ENCODE measurements around the gene STK36.

Gene STK36

DNA sequence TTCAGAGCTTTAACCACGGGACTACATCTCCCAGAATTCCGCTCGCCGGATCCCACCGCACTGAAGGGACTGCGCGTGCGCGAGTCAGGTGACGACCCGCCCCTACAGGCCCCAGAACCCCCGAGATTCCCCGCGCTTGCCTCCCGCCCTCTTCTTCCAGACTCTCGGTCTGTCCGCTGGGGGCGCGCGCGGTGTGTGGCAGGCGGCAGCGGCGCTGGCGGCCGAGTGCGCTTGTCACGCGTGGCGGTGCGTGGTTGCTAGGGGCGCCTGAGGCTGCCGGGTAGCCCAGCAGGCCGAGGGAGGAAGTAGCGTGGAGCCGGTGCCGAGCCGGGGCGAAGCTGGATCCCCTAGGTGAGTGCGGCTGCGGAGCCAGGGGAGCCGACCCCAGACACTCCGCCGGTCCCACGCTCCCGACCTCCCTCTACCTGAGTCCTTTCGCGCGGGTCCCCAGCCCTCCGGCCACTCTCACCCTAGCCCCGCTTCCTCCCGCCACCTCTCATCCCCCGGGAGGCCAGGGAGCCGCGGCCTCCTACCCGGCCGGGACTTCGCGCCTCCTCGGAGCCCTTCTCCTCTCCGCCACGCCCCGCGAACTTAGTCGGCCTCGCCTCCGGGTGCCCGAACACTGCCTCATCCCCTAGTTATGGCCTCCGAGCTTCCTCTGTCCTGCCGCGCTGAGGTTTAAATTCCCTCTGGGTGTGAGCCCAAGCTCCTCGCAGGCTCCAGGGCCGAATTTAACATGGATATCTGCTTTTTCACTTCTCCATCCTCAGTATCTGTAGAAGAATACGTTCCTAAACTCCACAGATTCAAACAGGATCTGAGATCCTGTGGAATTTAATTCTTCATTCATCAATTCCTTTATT is 39.0 kb downstream of the STK36 start, which contains the start of gene TTLL4:
TTLL4 (plus strand) TSS at position 149 of the 863 bp plus-strand sequence. CDS start 26,842 bp downstream, outside the sequence.
- TF ChIP-seq SNAI2 (CRISPR knock-in tag; IDR thresholded peaks at IDR 0.05), result no peak
- TF ChIP-seq ZFP3 (CRISPR knock-in tag; IDR thresholded peaks at IDR 0.05), result peak; percentile 81
- ATAC-seq, result peak; percentile 97

DNA sequence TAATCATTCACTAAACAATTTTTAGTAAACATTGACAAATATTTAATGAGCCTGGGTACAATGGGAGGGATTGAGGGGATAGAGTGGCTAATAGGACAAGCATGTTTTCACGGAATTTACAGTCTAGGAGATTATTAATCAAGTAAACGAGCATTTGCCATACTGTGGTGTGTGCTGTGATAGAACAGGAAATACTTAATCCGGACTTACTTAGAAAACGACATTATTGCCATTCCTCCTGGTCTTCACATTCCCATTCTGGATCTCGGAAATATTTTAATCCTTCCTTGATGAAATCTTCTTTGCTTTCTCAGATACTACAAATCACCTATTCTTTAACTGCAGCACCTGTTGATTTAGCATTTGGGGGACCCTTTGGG is 39.7 kb downstream of the STK36 start:
- TF ChIP-seq OSR1 (CRISPR knock-in tag; IDR thresholded peaks at IDR 0.05), result no peak
- no peak for TF ChIP-seq SNAI2 (CRISPR knock-in tag; IDR thresholded peaks at IDR 0.05)
- TF ChIP-seq, protein P1, sequence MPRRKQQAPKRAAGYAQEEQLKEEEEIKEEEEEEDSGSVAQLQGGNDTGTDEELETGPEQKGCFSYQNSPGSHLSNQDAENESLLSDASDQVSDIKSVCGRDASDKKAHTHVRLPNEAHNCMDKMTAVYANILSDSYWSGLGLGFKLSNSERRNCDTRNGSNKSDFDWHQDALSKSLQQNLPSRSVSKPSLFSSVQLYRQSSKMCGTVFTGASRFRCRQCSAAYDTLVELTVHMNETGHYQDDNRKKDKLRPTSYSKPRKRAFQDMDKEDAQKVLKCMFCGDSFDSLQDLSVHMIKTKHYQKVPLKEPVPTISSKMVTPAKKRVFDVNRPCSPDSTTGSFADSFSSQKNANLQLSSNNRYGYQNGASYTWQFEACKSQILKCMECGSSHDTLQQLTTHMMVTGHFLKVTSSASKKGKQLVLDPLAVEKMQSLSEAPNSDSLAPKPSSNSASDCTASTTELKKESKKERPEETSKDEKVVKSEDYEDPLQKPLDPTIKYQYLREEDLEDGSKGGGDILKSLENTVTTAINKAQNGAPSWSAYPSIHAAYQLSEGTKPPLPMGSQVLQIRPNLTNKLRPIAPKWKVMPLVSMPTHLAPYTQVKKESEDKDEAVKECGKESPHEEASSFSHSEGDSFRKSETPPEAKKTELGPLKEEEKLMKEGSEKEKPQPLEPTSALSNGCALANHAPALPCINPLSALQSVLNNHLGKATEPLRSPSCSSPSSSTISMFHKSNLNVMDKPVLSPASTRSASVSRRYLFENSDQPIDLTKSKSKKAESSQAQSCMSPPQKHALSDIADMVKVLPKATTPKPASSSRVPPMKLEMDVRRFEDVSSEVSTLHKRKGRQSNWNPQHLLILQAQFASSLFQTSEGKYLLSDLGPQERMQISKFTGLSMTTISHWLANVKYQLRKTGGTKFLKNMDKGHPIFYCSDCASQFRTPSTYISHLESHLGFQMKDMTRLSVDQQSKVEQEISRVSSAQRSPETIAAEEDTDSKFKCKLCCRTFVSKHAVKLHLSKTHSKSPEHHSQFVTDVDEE (CRISPR knock-in tag; IDR thresholded peaks at IDR 0.05), result no peak
- TF ChIP-seq, protein P2, sequence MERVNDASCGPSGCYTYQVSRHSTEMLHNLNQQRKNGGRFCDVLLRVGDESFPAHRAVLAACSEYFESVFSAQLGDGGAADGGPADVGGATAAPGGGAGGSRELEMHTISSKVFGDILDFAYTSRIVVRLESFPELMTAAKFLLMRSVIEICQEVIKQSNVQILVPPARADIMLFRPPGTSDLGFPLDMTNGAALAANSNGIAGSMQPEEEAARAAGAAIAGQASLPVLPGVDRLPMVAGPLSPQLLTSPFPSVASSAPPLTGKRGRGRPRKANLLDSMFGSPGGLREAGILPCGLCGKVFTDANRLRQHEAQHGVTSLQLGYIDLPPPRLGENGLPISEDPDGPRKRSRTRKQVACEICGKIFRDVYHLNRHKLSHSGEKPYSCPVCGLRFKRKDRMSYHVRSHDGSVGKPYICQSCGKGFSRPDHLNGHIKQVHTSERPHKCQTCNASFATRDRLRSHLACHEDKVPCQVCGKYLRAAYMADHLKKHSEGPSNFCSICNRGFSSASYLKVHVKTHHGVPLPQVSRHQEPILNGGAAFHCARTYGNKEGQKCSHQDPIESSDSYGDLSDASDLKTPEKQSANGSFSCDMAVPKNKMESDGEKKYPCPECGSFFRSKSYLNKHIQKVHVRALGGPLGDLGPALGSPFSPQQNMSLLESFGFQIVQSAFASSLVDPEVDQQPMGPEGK (CRISPR knock-in tag; IDR thresholded peaks at IDR 0.05; ENCODE audit: borderline replicate concordance), result no peak
- no peak for TF ChIP-seq GLIS3 (CRISPR knock-in tag; IDR thresholded peaks at IDR 0.05)
- no peak for TF ChIP-seq CSDC2 (CRISPR knock-in tag; IDR thresholded peaks at IDR 0.05)
- TF ChIP-seq, protein P3, sequence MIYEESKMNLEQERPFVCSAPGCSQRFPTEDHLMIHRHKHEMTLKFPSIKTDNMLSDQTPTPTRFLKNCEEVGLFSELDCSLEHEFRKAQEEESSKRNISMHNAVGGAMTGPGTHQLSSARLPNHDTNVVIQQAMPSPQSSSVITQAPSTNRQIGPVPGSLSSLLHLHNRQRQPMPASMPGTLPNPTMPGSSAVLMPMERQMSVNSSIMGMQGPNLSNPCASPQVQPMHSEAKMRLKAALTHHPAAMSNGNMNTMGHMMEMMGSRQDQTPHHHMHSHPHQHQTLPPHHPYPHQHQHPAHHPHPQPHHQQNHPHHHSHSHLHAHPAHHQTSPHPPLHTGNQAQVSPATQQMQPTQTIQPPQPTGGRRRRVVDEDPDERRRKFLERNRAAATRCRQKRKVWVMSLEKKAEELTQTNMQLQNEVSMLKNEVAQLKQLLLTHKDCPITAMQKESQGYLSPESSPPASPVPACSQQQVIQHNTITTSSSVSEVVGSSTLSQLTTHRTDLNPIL (CRISPR knock-in tag; IDR thresholded peaks at IDR 0.05; ENCODE audit: low read depth), result no peak
- no peak for TF ChIP-seq ZNF70 (CRISPR knock-in tag; IDR thresholded peaks at IDR 0.05)
- TF ChIP-seq ARNTL (CRISPR knock-in tag; IDR thresholded peaks at IDR 0.05; ENCODE audit: borderline replicate concordance, low read depth), result no peak
- no peak for TF ChIP-seq ZNF565 (CRISPR knock-in tag; conservative IDR thresholded peaks at IDR 0.05; ENCODE audit: low read depth)
- no peak for TF ChIP-seq TCF4 (CRISPR knock-in tag; IDR thresholded peaks at IDR 0.05; ENCODE audit: borderline replicate concordance)
- peak; percentile 31 for ATAC-seq

DNA sequence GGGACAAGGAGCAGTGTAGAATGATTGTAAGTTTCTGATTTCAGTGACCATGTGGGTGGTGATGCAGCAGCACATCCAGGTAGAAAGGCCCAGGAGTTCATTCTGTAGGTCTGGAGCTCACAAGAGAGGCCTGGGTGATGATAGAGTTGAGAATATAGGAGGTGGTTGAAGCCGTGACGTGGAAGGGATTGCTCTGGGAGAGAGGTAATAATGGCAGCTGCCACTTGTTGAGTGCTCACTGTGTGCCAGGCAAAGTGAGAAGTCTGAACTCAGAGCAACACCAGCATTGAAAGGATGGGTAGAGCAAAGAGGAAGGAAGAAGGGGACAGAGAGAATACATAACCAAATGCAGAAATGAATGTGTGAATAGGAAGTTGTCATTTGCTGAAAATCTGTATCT is 42.0 kb downstream of the STK36 start:
- TF ChIP-seq ZNF70 (CRISPR knock-in tag; IDR thresholded peaks at IDR 0.05) (no peak), ZFP3 (CRISPR knock-in tag; IDR thresholded peaks at IDR 0.05) (no peak), ZFP30 (CRISPR knock-in tag; IDR thresholded peaks at IDR 0.05) (no peak), ZC3H10 (CRISPR knock-in tag; IDR thresholded peaks at IDR 0.05) (no peak)
- TF ChIP-seq, protein P1 (CRISPR knock-in tag; IDR thresholded peaks at IDR 0.05), result no peak
- no peak for ATAC-seq

DNA sequence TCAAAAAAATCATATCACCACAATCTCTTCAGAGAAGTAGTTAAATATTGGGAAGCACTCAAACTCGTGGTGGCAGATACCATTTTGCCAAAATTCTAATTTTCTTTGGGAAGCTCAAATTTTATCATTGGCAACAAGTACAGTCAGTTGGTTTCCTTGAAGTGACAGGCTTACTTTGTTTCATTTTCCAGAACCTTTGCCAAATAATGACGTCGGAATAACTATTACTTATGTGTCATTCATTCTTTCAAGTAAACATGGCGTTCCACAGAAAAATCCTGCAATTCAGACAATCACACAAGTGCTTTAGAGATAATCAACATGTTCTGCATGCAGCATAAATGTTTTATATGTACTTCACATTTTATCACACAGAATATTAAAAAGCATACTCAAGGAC is 44.2 kb downstream of the STK36 start:
- ATAC-seq, result no peak
- TF ChIP-seq TCF4 (CRISPR knock-in tag; IDR thresholded peaks at IDR 0.05; ENCODE audit: borderline replicate concordance) (no peak), SNAI2 (CRISPR knock-in tag; IDR thresholded peaks at IDR 0.05) (no peak), PPARA (CRISPR knock-in tag; IDR thresholded peaks at IDR 0.05; ENCODE audit: borderline replicate concordance) (no peak), RARB (CRISPR knock-in tag; IDR thresholded peaks at IDR 0.05) (no peak), TOX (CRISPR knock-in tag; IDR thresholded peaks at IDR 0.05; ENCODE audit: borderline replicate concordance) (no peak), ZNF565 (CRISPR knock-in tag; conservative IDR thresholded peaks at IDR 0.05; ENCODE audit: low read depth) (no peak), ESRRG (CRISPR knock-in tag; IDR thresholded peaks at IDR 0.05) (no peak)
- TF ChIP-seq, protein P4, sequence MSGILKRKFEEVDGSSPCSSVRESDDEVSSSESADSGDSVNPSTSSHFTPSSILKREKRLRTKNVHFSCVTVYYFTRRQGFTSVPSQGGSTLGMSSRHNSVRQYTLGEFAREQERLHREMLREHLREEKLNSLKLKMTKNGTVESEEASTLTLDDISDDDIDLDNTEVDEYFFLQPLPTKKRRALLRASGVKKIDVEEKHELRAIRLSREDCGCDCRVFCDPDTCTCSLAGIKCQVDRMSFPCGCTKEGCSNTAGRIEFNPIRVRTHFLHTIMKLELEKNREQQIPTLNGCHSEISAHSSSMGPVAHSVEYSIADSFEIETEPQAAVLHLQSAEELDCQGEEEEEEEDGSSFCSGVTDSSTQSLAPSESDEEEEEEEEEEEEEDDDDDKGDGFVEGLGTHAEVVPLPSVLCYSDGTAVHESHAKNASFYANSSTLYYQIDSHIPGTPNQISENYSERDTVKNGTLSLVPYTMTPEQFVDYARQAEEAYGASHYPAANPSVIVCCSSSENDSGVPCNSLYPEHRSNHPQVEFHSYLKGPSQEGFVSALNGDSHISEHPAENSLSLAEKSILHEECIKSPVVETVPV (CRISPR knock-in tag; IDR thresholded peaks at IDR 0.05), result no peak
- TF ChIP-seq, protein P3 (CRISPR knock-in tag; IDR thresholded peaks at IDR 0.05; ENCODE audit: low read depth), result no peak
- TF ChIP-seq, protein P5, sequence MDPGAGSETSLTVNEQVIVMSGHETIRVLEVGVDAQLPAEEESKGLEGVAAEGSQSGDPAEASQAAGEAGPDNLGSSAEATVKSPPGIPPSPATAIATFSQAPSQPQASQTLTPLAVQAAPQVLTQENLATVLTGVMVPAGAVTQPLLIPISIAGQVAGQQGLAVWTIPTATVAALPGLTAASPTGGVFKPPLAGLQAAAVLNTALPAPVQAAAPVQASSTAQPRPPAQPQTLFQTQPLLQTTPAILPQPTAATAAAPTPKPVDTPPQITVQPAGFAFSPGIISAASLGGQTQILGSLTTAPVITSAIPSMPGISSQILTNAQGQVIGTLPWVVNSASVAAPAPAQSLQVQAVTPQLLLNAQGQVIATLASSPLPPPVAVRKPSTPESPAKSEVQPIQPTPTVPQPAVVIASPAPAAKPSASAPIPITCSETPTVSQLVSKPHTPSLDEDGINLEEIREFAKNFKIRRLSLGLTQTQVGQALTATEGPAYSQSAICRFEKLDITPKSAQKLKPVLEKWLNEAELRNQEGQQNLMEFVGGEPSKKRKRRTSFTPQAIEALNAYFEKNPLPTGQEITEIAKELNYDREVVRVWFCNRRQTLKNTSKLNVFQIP (CRISPR knock-in tag; IDR thresholded peaks at IDR 0.05; ENCODE audit: borderline replicate concordance, low read depth), result no peak
